UCSD-AML1 (cell line): ENCODE results near the gene HS3ST5.

Experiments used
- DNase-seq: peaks from one replicate; lab custom pipeline; 2025; ENCODE audit not compliant: unreplicated experiment; lab: John Stamatoyannopoulos, UW

HS3ST5 gene

DNA sequence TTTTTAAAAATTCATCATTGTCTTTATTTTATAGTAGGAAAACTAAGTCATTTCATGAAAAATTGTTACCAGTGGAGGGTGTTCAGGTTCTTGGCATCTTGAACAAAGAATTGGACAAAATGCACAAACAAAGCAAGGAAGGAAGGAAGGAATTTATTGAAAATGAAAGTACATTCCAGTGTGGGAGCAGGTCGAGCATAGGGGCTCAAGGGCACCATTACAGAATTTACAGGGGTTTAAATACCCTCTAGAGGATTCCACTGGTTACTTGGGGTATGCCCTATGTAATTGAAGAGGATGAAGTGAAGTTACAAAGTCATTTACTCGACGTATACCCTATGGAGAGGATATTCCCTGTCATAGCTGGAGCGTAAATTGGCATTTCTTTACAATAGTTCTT lies 334.5 kb downstream of the HS3ST5 start:
- DNase-seq: no peak

DNA sequence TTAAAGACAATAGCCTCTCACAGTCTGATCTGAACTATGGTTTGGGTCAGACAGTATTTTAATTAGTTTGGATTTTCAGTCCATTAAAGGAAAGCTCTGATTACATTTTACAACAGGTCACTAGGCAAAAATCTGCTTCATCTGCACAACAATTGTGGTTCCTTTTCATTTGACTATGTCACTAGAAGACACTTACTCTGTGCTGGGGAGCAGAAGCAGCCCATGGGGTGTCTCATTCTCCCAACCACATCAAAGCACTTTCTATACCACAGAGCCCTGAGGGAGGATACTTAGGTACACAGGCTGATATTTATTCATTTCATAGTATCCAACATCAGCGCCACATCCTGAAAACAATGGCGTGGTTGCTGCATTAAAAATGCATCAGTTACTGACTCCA lies 335.3 kb downstream of the HS3ST5 start:
- no peak for DNase-seq
